ENCODE data around the gene SLC12A7. TPM values are rescaled to one million over a fixed set of nuclear protein-coding genes. Genes with fewer than 3 reads are reported as not detected.

SLC12A7 gene
- total and polyA plus RNA-seq, 2 donors (not counting 1 experiment from before 2014, with no cell fraction given) = 2.9 to 23.9 TPM

DNA sequence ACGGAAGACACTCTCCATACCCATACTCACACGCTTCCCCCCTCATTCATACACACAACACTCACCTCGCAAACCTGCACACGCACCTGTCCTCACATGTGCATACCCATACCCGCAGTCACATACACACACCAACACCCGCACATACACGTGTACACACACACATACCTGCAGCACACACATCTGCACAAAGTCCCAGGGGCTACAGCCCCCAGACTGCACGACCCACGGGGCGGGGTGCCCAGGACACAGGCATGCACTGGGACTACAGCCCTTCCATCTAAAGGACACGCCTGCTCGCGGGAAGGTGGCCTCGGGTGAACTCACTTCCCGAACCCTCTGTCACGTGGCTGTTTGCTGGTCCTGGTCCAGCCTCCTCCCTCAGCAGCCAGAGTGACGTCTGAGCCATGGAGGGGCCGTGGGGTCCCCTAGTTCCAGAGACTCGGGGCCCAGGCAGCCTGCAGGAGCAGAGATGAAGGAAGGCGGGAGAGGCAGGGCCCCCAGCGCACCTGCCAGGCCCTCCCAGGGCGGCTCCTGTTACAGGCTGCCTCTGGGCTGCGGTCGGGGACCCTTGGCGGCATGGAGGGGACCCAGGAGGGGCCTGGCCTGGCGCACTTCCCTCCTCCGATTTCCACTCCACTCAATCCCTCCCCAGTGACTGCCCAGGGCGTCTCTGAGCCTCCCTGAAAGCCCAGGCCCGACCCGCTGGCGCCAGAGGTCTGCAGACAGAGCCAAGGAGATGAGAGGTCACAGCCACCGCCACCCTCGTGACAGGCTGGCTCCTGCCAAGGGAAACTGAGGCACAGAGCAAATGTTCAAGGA lies 8.1 kb downstream of the SLC12A7 start:
- H2AFZ ChIP-seq (ENCODE audit: low read length) = no peak overlapping the region
- H4K20me1 ChIP-seq (ENCODE audit: control insufficient read depth, extremely low read depth, insufficient read depth, low read length) = no peaks in the 10 kb centered on the region
- H3K4me2 ChIP-seq (ENCODE audit: extremely low read depth, insufficient read depth, low read length) = peak overlapping the region; percentile 44
- no peaks in the 10 kb centered on the region for H3K27me3 ChIP-seq (ENCODE audit: control insufficient read depth, insufficient read depth, low read length)
- TF ChIP-seq CTCF (conservative IDR thresholded peaks at IDR 0.05 in 1 of 2, IDR thresholded peaks at IDR 0.05 in 1 of 2; ENCODE audit: low read depth in 1 of 2, low read length in 2 of 2) (no peak), EZH2 (IDR thresholded peaks at IDR 0.05; ENCODE audit: low read length, missing control alignments) (no peak)
- no peaks in the 10 kb centered on the region for H3K79me2 ChIP-seq (ENCODE audit: control insufficient read depth, insufficient read depth, low read length)
- peak in 1 of 2 donors; percentile 32 for DNase-seq (ENCODE audit: low read depth in 2 of 2)
- H3K9me3 ChIP-seq (ENCODE audit: control insufficient read depth, insufficient read depth, low read depth, low read length) = no peaks in the 10 kb centered on the region
- no peaks in the 10 kb centered on the region for H3K36me3 ChIP-seq (ENCODE audit: control insufficient read depth, insufficient read depth, low read length)
- H3K4me1 ChIP-seq (ENCODE audit: control insufficient read depth, extremely low read depth, insufficient read depth, low read length) = peaks cover 13% of the 10 kb centered on the region
- no peak overlapping the region for H3K4me3 ChIP-seq (replicated peaks in 1 of 4; ENCODE audit: control extremely low read depth in 1 of 4, insufficient read depth in 1 of 4, low read depth in 3 of 4, low read length in 4 of 4)
- H3K9ac ChIP-seq (ENCODE audit: insufficient read depth, low read length) = no peak overlapping the region
- no peak overlapping the region for H3K27ac ChIP-seq (ENCODE audit: insufficient read depth, low read length)

DNA sequence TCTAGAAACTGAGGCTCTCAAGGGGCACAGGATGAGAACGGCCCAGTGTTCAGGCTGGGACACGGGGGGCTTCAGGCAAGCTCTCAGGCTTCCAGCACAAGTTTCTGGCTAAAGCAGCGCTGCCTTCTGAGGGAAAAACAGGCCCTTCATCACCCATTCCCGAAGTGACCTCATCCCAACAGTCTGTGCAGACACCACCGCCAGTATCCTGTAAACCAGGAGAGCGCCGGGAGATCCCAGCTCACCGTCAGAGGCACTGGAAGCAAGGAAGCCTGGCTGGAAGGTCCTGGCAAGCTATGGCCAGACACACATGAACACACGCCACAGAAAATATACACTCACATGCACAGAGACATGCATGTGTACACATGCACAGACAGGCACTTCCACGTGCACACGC lies 8.8 kb downstream of the SLC12A7 start:
- Histone ChIP-seq H2AFZ (ENCODE audit: low read length) (no peak overlapping the region), H4K20me1 (ENCODE audit: control insufficient read depth, extremely low read depth, insufficient read depth, low read length) (no peaks in the 10 kb centered on the region), H3K9ac (ENCODE audit: insufficient read depth, low read length) (peak overlapping the region; percentile 16), H3K4me2 (ENCODE audit: extremely low read depth, insufficient read depth, low read length) (no peak overlapping the region), H3K9me3 (ENCODE audit: control insufficient read depth, insufficient read depth, low read depth, low read length) (no peaks in the 10 kb centered on the region), H3K79me2 (ENCODE audit: control insufficient read depth, insufficient read depth, low read length) (no peaks in the 10 kb centered on the region), H3K4me1 (ENCODE audit: control insufficient read depth, extremely low read depth, insufficient read depth, low read length) (peaks cover 13% of the 10 kb centered on the region), H3K27me3 (ENCODE audit: control insufficient read depth, insufficient read depth, low read length) (no peaks in the 10 kb centered on the region), H3K4me3 (replicated peaks in 1 of 4; ENCODE audit: control extremely low read depth in 1 of 4, insufficient read depth in 1 of 4, low read depth in 3 of 4, low read length in 4 of 4) (no peak overlapping the region), H3K36me3 (ENCODE audit: control insufficient read depth, insufficient read depth, low read length) (no peaks in the 10 kb centered on the region), H3K27ac (ENCODE audit: insufficient read depth, low read length) (peak overlapping the region; percentile 20)
- DNase-seq (ENCODE audit: low read depth in 2 of 2) = no peak
- TF ChIP-seq CTCF (conservative IDR thresholded peaks at IDR 0.05 in 1 of 2, IDR thresholded peaks at IDR 0.05 in 1 of 2; ENCODE audit: low read depth in 1 of 2, low read length in 2 of 2) = no peak
- no peak for TF ChIP-seq EZH2 (IDR thresholded peaks at IDR 0.05; ENCODE audit: low read length, missing control alignments)

DNA sequence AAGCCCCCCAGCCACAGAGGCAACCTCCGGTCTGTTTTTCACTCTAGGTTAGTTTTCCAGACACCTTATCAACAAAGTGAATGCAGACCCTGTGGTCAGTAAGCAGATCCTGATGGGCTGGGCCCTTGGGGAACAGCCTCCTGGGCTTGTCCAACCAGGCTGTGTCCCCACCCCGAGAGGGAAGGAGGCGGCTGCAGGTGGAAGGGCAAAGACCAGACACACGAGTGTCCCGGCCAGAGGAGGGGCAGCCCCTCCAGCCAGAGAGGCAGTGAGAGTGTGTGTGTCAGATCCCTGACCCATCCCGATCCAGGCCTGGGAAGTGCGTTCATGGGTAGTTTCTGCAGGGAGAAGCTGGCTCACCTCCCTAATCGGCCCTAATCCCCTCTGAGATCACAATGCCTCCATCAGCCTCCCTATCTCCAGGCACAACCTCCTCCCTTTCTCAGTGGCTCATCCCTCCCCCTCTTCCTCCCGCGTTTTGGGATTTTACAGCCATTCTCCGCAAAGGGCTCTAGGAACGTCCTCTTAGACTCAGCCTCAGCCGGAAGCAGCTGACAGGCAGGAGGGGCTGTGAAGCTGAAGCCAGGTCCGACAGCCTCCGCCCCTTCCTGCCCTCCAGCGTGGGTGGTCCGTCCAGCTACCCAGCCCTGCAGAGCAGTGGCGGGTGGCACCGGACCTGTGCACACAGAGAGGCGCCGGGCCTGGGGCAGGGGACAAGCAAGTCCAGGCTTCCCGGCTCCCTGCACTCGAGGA lies 9.7 kb downstream of the SLC12A7 start:
- Histone ChIP-seq H3K36me3 (ENCODE audit: control insufficient read depth, insufficient read depth, low read length) (no peaks in the 10 kb centered on the region), H3K79me2 (ENCODE audit: control insufficient read depth, insufficient read depth, low read length) (no peaks in the 10 kb centered on the region), H3K9ac (ENCODE audit: insufficient read depth, low read length) (no peak overlapping the region), H3K9me3 (ENCODE audit: control insufficient read depth, insufficient read depth, low read depth, low read length) (no peaks in the 10 kb centered on the region), H3K4me2 (ENCODE audit: extremely low read depth, insufficient read depth, low read length) (peak overlapping the region; percentile 51), H2AFZ (ENCODE audit: low read length) (peak overlapping the region; percentile 62), H3K27me3 (ENCODE audit: control insufficient read depth, insufficient read depth, low read length) (no peaks in the 10 kb centered on the region), H3K4me3 (replicated peaks in 1 of 4; ENCODE audit: control extremely low read depth in 1 of 4, insufficient read depth in 1 of 4, low read depth in 3 of 4, low read length in 4 of 4) (no peak overlapping the region), H4K20me1 (ENCODE audit: control insufficient read depth, extremely low read depth, insufficient read depth, low read length) (no peaks in the 10 kb centered on the region), H3K27ac (ENCODE audit: insufficient read depth, low read length) (no peak overlapping the region), H3K4me1 (ENCODE audit: control insufficient read depth, extremely low read depth, insufficient read depth, low read length) (peaks cover 13% of the 10 kb centered on the region)
- no peak for DNase-seq (ENCODE audit: low read depth in 2 of 2)
- no peak for TF ChIP-seq CTCF (conservative IDR thresholded peaks at IDR 0.05 in 1 of 2, IDR thresholded peaks at IDR 0.05 in 1 of 2; ENCODE audit: low read depth in 1 of 2, low read length in 2 of 2)
- TF ChIP-seq EZH2 (IDR thresholded peaks at IDR 0.05; ENCODE audit: low read length, missing control alignments) = no peak
